ENCODE measurements around the gene MYL4. TPM values are rescaled to one million over a fixed set of nuclear protein-coding genes. Genes with fewer than 3 reads are reported as not detected.

MYL4 gene
- total RNA-seq, 1 experiment from 2014 or later, result 0.66 TPM

DNA sequence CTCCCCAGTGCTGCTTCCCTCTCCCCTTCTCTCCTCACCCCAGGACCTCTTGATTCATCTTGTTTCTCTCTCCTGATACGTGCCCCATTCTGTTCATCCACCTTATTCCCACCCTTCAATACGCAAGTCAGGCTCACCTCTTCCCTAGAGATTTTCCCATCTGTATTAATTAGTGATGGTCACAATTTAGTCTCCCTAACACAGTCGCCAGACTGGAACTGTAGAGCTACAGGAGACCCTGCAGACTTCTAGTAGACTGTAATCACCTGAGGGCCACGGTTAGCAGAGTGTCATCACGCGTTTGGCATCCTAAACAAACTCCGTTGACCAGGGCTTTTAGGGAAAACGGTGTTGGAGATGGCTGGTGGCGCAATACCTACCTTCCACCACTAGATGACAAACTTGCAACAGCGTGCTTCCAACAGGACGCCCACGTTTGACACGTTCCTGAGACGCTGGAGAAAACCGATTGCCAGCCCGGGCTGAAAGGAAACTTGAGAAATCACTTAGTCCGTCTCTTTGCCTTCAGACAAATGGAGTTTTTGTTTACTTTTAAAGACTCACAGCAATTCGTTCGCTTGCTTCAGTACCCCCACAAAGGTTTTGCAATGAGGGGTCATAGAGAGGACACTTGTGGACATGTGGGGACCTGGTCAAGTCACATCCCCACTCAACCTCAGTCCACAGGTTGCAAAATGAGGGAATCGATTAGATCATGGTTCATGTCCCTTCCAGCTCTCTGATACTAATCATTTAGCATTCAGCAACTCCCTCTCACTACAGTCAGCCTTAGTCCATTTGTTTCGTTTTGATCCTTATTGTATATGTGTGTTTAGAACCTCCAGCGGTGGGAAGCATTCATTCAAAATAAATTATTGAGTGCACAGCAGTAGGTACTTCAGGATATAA, 20.6 kb downstream of the MYL4 start:
- H3K56ac ChIP-seq (ENCODE audit: insufficient read length, low read depth, low read length), result no peak overlapping the region
- no peaks in the 10 kb centered on the region for H3K79me1 ChIP-seq (ENCODE audit: insufficient read depth, low read depth, low read length, poor library complexity, severe bottlenecking)
- H3K18ac ChIP-seq (ENCODE audit: insufficient read length, low read depth, low read length), result no peak overlapping the region
- Mint-ChIP-seq H3K4me1 (peaks cover 16 to 17% of the 10 kb centered on the region in 2 experiments), H3K9me3 (peaks cover 0 to under 1% of the 10 kb centered on the region in 2 experiments; a peak in 1 of 5 replicates), H3K27me3 (ENCODE audit: low read depth) (peaks cover 31% of the 10 kb centered on the region), H3K4me3 (no peak overlapping the region), H3K36me3 (ENCODE audit: insufficient read depth in 1 of 3, low read depth in 3 of 3) (no peaks in the 10 kb centered on the region), H3K27ac (no peak overlapping the region)
- H2BK5ac ChIP-seq (ENCODE audit: insufficient read length, low read length), result no peak overlapping the region
- no peak overlapping the region for H4K91ac ChIP-seq (ENCODE audit: insufficient read length, low read depth, low read length)
- no peak overlapping the region for H3K23ac ChIP-seq (ENCODE audit: insufficient read length, low read depth, low read length)
- no peak overlapping the region for H3K27ac ChIP-seq (ENCODE audit: insufficient read length, low read depth, low read length)
- H3K23me2 ChIP-seq (ENCODE audit: insufficient read length, low read depth, low read length, poor library complexity, severe bottlenecking), result no peaks in the 10 kb centered on the region
- H3T11ph ChIP-seq (ENCODE audit: low read length), result no peak overlapping the region
- H2BK12ac ChIP-seq (ENCODE audit: insufficient read length, low read depth, low read length), result no peak overlapping the region
- no peak overlapping the region for H2AK5ac ChIP-seq (ENCODE audit: insufficient read length, low read length)
- H2AFZ ChIP-seq (ENCODE audit: low read length), result peak overlapping the region; percentile 70
- no peak overlapping the region for H3K4ac ChIP-seq (ENCODE audit: low read depth, low read length)
- WGBS (ENCODE audit: extremely low coverage, insufficient read length, low lambda C conversion rate), result no CpG with 5 or more reads among the region's 22 CpGs
- no peak overlapping the region for H2BK120ac ChIP-seq (ENCODE audit: low read depth, low read length, poor library complexity, severe bottlenecking)
- H3K4me1 ChIP-seq (ENCODE audit: insufficient read depth, low read length), result no peaks in the 10 kb centered on the region; the same call in 1 of the 2 replicates
- H3K9me3 ChIP-seq (ENCODE audit: control insufficient read depth, low read depth, low read length), result no peaks in the 10 kb centered on the region
- H3K14ac ChIP-seq (ENCODE audit: insufficient read depth, low read length), result no peak overlapping the region
- no peaks in the 10 kb centered on the region for H4K20me1 ChIP-seq (ENCODE audit: control insufficient read depth, insufficient read depth, insufficient read length)
- DNase-seq, result peak; percentile 94
- H3K79me2 ChIP-seq (ENCODE audit: insufficient read depth, low read length), result no peaks in the 10 kb centered on the region
- H4K8ac ChIP-seq (replicated peaks; ENCODE audit: insufficient read length, low read depth, low read length), result no peak overlapping the region
- peak overlapping the region; percentile 21 for H3K4me2 ChIP-seq (ENCODE audit: insufficient read depth, insufficient read length, low read length)
- H2BK15ac ChIP-seq (ENCODE audit: low read depth, low read length), result no peak overlapping the region
- no peaks in the 10 kb centered on the region for H3K27me3 ChIP-seq (ENCODE audit: insufficient read depth, low read length)
- no peak overlapping the region for H2BK20ac ChIP-seq (ENCODE audit: low read depth, low read length, poor library complexity, severe bottlenecking)
- TF ChIP-seq CTCF (conservative IDR thresholded peaks at IDR 0.05), result peak; percentile 97
- H3K9ac ChIP-seq (ENCODE audit: extremely low read depth, insufficient read length, low read length), result no peak overlapping the region
- no peak overlapping the region for H4K5ac ChIP-seq (ENCODE audit: insufficient read length, low read depth, low read length)
